ENCODE data around the gene ABCA12. TPM values are rescaled to one million over a fixed set of nuclear protein-coding genes. Genes with fewer than 3 reads are reported as not detected.

The ABCA12 gene
- total and polyA plus RNA-seq, 2 of the 8 experiments (the other 6 are each of a cell fraction or from before 2014, with no cell fraction given) = not detected

GRCh38 chr2:215149486-215149885 is 11.1 kb upstream of the ABCA12 start (continued):
- TF ChIP-seq CHD7 (IDR thresholded peaks at IDR 0.05; ENCODE audit: insufficient replicate concordance, low read length) = no peak
- TF ChIP-seq EZH2 (IDR thresholded peaks at IDR 0.05; ENCODE audit: low read depth, low read length, severe bottlenecking) = no peak
- no peak for TF ChIP-seq RBBP5 (IDR thresholded peaks at IDR 0.05; ENCODE audit: borderline replicate concordance, low read depth, low read length)
- TF ChIP-seq TAF1 (IDR thresholded peaks at IDR 0.05; ENCODE audit: low read depth, low read length) = no peak
- no peak for TF ChIP-seq JUND (IDR thresholded peaks at IDR 0.05; ENCODE audit: low read length)
- TF ChIP-seq KDM4A (IDR thresholded peaks at IDR 0.05; ENCODE audit: low read depth, low read length, severe bottlenecking) = no peak
- TF ChIP-seq POLR2A (IDR thresholded peaks at IDR 0.05; ENCODE audit: control extremely low read depth in 1 of 2, low read depth in 2 of 2, low read length in 2 of 2) = no peak
- TF ChIP-seq SIRT6 (IDR thresholded peaks at IDR 0.05; ENCODE audit: low read length) = no peak
- no peak for TF ChIP-seq HDAC2 (IDR thresholded peaks at IDR 0.05; ENCODE audit: borderline replicate concordance in 1 of 2, low read depth in 2 of 2, low read length in 2 of 2)
- TF ChIP-seq USF2 (IDR thresholded peaks at IDR 0.05; ENCODE audit: low read length) = no peak
- no peak for TF ChIP-seq CTBP2 (IDR thresholded peaks at IDR 0.05; ENCODE audit: borderline replicate concordance, insufficient read depth, insufficient read length, low read length)
